Kidney capillary endothelial cell (primary cell): ENCODE measurements around the gene ADGRG4.

Source experiments
- DNase-seq: peaks from one replicate; pipeline ENCODE4 v3.0.0-alpha.2; 2018; ENCODE audit warnings: low spot score

ADGRG4 gene

GRCh38 chrX:136295380-136295779, 5.4 kb upstream of the ADGRG4 start:
- DNase-seq, result no peak

- no peak for DNase-seq
These were observed 2.3 kb downstream of the ADGRG4 start for GRCh38 chrX:136303041-136303440.

DNA sequence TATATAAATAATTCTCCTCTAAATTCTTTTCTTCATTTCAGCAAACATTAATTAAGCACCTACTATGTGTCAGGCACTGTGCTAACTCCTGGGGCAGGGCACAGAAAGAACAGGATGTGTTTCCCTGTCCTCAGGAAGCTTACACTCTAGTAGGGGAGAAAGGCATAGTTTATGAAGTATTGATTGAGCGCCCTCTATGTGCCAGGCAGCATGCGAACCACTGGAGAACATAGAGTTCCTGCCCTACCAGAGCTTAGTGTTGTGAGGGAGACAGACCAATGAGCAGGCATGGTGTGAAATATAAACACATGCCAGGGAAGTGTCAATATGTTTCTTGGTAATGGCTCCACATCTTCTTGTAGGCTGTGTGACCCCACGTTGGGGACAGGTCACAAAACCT, 3.7 kb downstream of the ADGRG4 start:
- no peak for DNase-seq

- no peak for DNase-seq
These were observed 5.4 kb downstream of the ADGRG4 start for GRCh38 chrX:136306182-136306581.

DNA sequence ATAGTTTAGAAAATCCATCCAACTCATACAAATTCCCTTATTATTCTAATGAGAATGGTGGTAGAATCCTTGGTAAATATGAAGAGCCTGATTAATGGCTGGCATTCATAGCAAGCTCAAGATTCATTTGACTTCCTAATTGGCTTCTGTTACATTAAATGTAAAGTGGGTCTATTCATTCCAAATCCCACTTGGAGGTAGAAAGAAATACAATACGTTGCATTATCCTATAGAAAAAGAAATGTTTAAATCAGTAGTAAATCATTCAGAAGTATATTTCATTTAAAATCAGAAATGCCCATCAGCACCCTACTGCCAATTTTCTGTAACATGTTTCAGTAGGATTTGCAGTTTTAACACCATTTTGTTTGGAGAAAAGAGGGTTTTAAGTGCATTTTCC, 6.7 kb downstream of the ADGRG4 start:
- no peak for DNase-seq

DNA sequence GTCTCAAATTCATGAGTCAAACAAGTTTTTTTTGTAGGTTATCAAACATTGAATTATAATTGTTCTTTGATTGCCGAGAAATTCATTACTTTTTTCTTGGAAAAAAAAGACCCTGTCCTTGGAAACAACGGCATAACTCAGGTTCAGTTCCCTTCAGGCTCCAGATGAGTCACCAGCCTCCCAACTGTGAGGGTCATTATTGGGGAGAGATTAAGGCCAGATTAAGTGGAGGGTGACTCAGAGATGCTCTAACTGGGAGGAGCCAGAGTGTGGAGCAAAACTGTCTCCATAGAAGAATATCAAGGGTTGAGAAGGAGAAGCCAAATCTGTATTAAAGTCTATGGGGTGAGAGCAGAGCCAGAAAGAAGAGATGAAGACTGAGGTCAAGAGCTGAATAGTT, 9.6 kb downstream of the ADGRG4 start:
- no peak for DNase-seq

DNA sequence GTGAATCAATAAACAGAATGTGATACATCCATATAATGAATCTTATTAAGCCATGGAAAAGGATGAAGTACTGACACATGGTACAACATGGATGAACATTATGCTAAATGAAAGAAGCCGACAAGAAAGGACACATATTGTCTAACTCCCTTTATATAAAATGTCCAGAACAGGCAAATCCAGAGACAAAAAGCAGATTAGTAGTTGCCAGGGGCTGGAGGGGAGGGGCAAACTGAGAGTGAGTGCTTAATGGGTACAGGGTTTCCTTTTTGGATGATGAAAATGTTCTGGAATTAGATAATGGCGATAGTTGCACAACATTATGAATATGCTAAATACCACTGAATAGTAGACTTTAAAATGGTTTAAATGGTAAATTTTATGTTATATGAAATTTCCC, 17.4 kb downstream of the ADGRG4 start:
- no peak for DNase-seq

DNA sequence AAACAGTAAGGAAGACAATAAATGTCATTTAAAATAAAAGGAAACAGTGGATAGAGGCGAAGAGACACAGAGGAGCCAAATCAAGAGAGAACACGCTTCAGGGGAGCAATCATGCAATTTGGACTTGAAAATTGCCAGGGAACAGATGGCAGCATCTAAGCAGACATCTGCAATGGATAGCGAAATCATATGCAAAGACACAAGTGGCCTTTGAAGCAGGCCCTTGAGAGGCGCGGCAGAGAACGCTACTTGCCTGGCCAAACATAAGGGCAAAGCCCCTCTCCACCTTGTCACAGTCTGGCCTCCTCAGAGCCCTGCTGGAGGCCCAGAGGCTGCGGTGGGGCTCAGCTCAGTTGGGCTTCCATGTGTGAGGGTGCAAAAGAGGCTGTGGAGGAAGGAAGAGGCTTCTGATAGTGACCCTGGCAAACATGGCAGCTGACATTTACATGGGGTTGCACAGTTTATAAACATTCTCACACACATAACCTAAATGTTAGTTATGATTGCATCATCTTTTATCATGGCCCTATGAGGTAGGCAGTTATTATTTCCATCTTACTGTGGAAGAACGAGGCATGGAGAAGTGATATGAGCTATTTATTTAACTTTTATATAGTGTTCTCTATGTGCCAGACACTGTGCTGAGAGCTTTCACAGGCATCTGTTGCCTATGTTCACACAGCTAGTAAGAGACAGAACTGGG, 18.3 kb downstream of the ADGRG4 start:
- DNase-seq, result no peak

GRCh38 chrX:136319600-136319999, 18.8 kb downstream of the ADGRG4 start:
- DNase-seq, result no peak

GRCh38 chrX:136321532-136321931, 20.8 kb downstream of the ADGRG4 start:
- no peak for DNase-seq

DNA sequence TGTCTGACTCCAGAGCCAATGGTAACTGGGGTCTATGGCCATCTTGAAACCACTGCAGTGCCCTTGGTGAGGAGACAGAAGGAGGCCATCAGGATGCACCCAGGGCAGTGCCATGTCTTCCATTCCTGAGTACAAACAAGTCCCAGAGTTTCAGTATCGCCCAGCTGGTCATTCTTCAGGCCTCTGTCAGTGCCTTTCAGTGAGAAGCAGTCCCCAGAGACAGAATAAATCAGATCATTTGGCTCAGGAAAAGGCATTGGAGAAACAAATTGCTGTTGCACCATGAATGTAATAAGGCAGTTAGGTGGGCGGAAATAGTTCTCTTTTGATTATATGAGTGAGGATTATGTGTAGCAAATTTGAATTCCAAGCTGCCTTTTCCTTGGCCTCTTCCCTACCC, 21.3 kb downstream of the ADGRG4 start:
- DNase-seq, result no peak

- DNase-seq, result no peak
These were observed 24.6 kb downstream of the ADGRG4 start for GRCh38 chrX:136325377-136325776.

DNA sequence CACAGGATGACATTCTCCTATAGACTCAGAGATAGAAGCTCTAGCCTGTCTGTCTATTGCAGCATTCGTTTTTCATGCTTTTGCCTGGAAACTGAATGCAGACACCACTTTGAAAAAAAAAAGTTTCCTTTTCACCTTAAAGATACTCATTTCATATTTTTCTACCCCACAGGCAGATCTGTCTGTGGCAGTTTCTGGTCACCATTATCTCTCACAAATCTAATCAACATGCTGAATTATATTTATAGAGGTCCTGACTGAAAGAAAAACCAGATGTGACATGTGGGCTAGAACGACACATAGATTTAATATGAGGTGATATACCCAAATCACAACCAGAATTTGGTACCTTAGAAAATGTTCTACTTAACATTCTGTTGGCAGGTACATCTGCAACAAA, 28.2 kb downstream of the ADGRG4 start:
- DNase-seq, result no peak

DNA sequence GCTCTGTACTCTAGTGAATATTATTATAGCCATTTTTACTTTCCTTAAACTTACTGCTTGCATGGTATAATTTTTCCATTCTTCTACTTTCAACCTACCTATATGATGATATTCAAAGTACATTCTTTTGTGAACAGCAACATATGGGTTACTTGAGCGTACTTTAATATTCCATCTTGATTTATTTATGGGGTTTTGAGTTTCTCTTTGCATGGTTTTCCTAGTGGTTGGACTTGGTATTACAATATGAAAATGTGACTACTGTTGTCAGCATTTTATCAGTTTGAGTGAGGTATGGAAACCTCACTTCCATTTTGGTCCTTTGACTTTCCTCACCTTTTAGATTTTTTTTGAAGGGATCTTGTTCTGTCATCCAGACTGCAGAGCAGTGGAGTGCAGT, 35.9 kb downstream of the ADGRG4 start:
- peak; percentile 16 for DNase-seq

DNA sequence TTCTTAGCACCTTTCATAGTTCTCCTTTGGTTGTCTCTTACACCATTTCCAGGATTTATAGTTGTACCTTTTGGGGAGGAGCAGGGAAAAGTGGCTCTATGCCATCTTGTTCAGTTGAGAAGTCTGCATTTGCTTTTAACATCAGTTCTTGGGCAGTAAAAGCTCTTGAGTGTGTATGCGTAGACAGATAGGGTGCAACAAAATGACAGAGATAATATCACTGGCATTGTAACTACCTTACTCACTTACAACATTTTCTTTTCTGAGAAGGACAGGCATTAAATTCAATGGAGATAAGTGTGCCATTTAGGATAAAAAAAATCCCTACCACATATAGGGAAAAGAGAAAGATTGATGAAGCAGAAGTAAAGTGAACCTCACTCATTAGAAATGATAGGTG, 38.9 kb downstream of the ADGRG4 start:
- no peak for DNase-seq

GRCh38 chrX:136344320-136344719, 43.6 kb downstream of the ADGRG4 start:
- no peak for DNase-seq

GRCh38 chrX:136346506-136346905, 45.7 kb downstream of the ADGRG4 start:
- no peak for DNase-seq

DNA sequence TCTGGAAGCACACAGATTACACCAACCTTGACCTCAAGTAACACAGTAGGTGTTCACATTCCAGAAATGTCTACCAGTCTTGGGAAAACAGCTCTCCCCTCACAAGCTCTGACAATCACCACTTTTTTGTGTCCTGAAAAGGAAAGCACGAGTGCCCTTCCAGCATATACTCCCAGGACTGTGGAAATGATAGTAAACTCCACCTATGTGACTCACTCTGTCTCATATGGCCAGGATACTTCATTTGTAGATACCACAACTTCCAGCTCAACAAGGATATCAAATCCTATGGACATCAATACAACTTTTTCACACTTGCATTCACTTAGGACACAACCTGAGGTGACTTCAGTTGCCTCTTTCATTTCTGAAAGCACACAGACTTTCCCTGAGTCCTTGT, 46.9 kb downstream of the ADGRG4 start:
- DNase-seq, result no peak

GRCh38 chrX:136353526-136354093, 52.8 kb downstream of the ADGRG4 start:
- DNase-seq, result no peak

GRCh38 chrX:136354201-136354600, 53.4 kb downstream of the ADGRG4 start:
- no peak for DNase-seq

DNA sequence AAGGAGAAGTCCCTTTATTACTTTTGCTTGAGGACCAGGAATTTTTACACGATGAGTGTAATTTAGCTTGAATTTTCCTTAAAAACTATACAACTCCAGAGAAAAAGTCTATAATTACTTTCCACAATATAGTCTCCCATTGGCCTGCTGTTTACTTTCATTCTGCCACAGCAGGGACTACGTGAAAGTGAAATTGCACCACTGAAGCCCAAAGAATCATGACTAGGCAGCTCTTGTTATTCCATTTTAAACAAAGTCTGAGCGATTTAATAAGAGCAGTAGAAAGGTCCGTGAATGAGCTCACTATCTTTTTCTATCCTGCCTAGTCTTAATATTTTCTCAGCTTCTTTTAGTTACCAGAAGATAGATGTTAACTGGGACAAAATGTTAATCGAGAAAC, 68.6 kb downstream of the ADGRG4 start:
- no peak for DNase-seq

DNA sequence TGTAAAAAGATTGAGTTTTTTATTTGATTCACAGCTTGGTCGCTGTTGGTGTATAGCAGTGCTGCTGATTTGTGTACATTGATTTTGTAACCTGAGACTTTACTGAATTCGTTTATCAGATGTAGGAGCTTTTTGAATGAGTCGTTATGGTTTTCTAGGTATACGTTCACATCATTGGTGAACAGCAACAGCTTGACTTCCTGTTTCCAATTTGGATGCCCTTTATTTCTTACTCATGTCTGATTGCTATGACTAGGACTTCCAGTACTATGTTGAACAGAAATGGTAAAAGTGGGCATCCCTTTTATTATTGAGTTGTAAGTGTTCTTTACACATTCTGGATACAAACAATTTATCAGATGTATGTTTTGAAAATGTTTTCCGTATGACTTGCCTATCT, 76.0 kb downstream of the ADGRG4 start:
- DNase-seq, result no peak

DNA sequence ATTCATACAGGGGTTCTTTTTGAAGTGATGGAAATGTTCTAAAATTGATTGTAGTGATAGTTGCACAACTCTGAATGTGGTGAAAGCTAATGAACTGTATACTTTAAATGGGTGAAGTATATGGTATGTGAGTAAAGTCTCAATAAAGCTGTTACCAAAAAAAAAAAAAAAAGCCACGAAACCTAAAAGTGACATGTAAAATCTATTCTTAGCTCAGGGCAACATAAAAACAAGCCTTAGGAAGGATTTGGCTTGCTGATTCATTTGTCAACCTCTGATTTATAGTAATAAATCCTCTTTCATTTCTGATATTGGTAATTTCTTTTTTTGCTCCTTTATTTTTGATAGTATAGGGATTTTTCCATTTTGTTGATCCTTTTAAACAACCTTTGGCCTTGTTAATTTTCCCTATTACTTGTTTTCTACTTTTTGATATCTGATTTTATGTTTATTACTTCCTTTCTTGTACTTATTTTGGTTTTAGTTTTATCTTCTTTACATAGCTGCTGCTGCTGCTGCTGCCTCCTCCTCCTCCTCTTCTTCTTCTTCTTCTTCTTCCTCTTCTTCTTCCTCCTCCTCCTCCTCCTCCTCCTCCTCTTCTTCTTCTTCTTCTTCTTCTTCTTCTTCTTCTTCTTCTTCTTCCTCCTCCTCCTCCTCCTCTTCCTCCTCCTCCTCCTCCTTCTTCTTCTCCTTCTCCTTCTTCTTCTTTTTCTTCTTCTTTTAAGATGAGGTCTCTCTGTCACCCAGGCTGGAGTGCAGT, 79.4 kb downstream of the ADGRG4 start:
- no peak for DNase-seq

- DNase-seq, result no peak
These were observed 85.4 kb downstream of the ADGRG4 start for GRCh38 chrX:136386173-136386572.
